WTC11 (cell line): Measurements from ENCODE around the gene TPK1. TPM values are rescaled to one million over a fixed set of nuclear protein-coding genes. Genes with fewer than 3 reads are reported as not detected.
"Not testable (repeated sequence)": the region's sequence is repeated elsewhere in the genome, so short reads cannot be mapped to it uniquely, and the experiment has no call there.

Experiments used
- ATAC-seq: fragments of 200-7000 bp; cut with Tn5 transposase; 2 replicates; pipeline ENCODE4 v1.10.0; 2021; ENCODE audit warnings: mild to moderate bottlenecking, moderate library complexity
- CTCF ChIA-PET: fragments of 300-600 bp; sonication (Branson Sonifier 250); formaldehyde crosslinking; loops from one replicate; lab custom pipeline; 2021; ENCODE audit warnings: antibody characterized with exemption; lab: Charles Lee
- POLR2A ChIA-PET: fragments of 350-600 bp; sonication (Branson Sonifier 250); formaldehyde crosslinking; loops from one replicate; lab custom pipeline; 2021; ENCODE audit warnings: antibody characterized with exemption; lab: Charles Lee
- DNase-seq: peaks from one replicate; pipeline ENCODE4 v3.0.0; 2021; ENCODE audit warnings: low spot score
- H3K27ac Mint-ChIP-seq: 2 replicates; pipeline ENCODE4 v1.8.0; 2021; ENCODE audit warnings: mixed read lengths
- H3K27me3 Mint-ChIP-seq: 2 replicates; pipeline ENCODE4 v1.8.0; 2021; ENCODE audit warnings: low read depth, mild to moderate bottlenecking, moderate library complexity, mixed read lengths
- H3K36me3 Mint-ChIP-seq: 2 replicates; pipeline ENCODE4 v1.8.0; 2021; ENCODE audit warnings: mixed read lengths
- H3K4me1 Mint-ChIP-seq: 2 replicates; pipeline ENCODE4 v1.8.0; 2022; ENCODE audit warnings: mixed read lengths
- H3K4me3 Mint-ChIP-seq: 2 replicates; pipeline ENCODE4 v1.8.0; 2021; ENCODE audit warnings: mild to moderate bottlenecking, moderate library complexity, mixed read lengths
- H3K9me3 Mint-ChIP-seq: 2 replicates; pipeline ENCODE4 v1.8.0; 2021; ENCODE audit warnings: mixed read lengths
- E2F1 ChIP-seq: sonication (generic); formaldehyde crosslinking; IDR thresholded peaks from 2 replicates; pipeline ENCODE4 v1.8.0; 2022; ENCODE audit warnings: mild to moderate bottlenecking, missing genetic modification reagents
- E2F5 ChIP-seq: sonication (generic); formaldehyde crosslinking; IDR thresholded peaks from 2 replicates; pipeline ENCODE4 v1.8.1; 2022; ENCODE audit warnings: mild to moderate bottlenecking, moderate library complexity, missing genetic modification reagents
- FOXJ3 ChIP-seq: sonication (generic); formaldehyde crosslinking; IDR thresholded peaks from 2 replicates; pipeline ENCODE4 v1.9.0; 2021; ENCODE audit warnings: missing genetic modification reagents, mild to moderate bottlenecking, borderline replicate concordance
- FOXP1 ChIP-seq: sonication (generic); formaldehyde crosslinking; IDR thresholded peaks from 2 replicates; pipeline ENCODE4 v1.8.0; 2022; ENCODE audit warnings: missing genetic modification reagents, mild to moderate bottlenecking, moderate library complexity, borderline replicate concordance
- NFE2L1 ChIP-seq: sonication (generic); formaldehyde crosslinking; IDR thresholded peaks from 2 replicates; pipeline ENCODE4 v1.8.1; 2023; ENCODE audit warnings: missing genetic modification reagents
- NFYB ChIP-seq: sonication (generic); formaldehyde crosslinking; conservative IDR thresholded peaks from 2 replicates; pipeline ENCODE4 v1.8.0; 2022; ENCODE audit warnings: low read depth, missing genetic modification reagents
- NR2C2 ChIP-seq: sonication (generic); formaldehyde crosslinking; IDR thresholded peaks from 2 replicates; pipeline ENCODE4 v1.8.0; 2022; ENCODE audit warnings: mild to moderate bottlenecking, missing genetic modification reagents
- OVOL2 ChIP-seq: fragments of 250-450 bp; sonication (Bioruptor Pico); IDR thresholded peaks from 2 replicates; pipeline ENCODE4 v1.9.0; 2021; ENCODE audit warnings: mild to moderate bottlenecking, borderline replicate concordance
- RELA ChIP-seq: sonication (generic); formaldehyde crosslinking; IDR thresholded peaks from 2 replicates; pipeline ENCODE4 v1.8.1; 2022; ENCODE audit warnings: missing genetic modification reagents, mild to moderate bottlenecking, borderline replicate concordance
- SMAD4 ChIP-seq: sonication (generic); formaldehyde crosslinking; IDR thresholded peaks from 2 replicates; pipeline ENCODE4 v1.8.0; 2022; ENCODE audit warnings: mild to moderate bottlenecking, missing genetic modification reagents
- SP1 ChIP-seq: sonication (generic); formaldehyde crosslinking; conservative IDR thresholded peaks from 2 replicates; pipeline ENCODE4 v1.8.1; 2022; ENCODE audit warnings: missing genetic modification reagents
- TCF7 ChIP-seq: sonication (generic); formaldehyde crosslinking; IDR thresholded peaks from 2 replicates; pipeline ENCODE4 v1.8.0; 2022; ENCODE audit warnings: mild to moderate bottlenecking, low read depth, missing genetic modification reagents, moderate library complexity
- TEAD4 ChIP-seq: sonication (generic); formaldehyde crosslinking; IDR thresholded peaks from 2 replicates; pipeline ENCODE4 v1.8.0; 2022; ENCODE audit warnings: mild to moderate bottlenecking, missing genetic modification reagents
- ZNF138 ChIP-seq: sonication (generic); formaldehyde crosslinking; conservative IDR thresholded peaks from 2 replicates; pipeline ENCODE4 v1.8.1; 2022; ENCODE audit warnings: mild to moderate bottlenecking, moderate library complexity, missing genetic modification reagents
- total RNA-seq: library from RNA; stranded (reverse); gene quantifications from 3 replicates; pipeline ENCODE4 v1.2.3, GENCODE V29; 2021
- TF ChIP-seq, protein P1 (sequence below): sonication (generic); formaldehyde crosslinking; IDR thresholded peaks from 2 replicates; pipeline ENCODE4 v1.8.1; 2022; ENCODE audit warnings: missing genetic modification reagents, borderline replicate concordance
- TF ChIP-seq, protein P2 (sequence below): sonication (generic); formaldehyde crosslinking; IDR thresholded peaks from 2 replicates; pipeline ENCODE4 v1.8.1; 2023; ENCODE audit warnings: mild to moderate bottlenecking, missing genetic modification reagents
- TF ChIP-seq, protein P3 (sequence below): fragments of 250-450 bp; sonication (Bioruptor Pico); IDR thresholded peaks from 2 replicates; pipeline ENCODE4 v1.9.0; 2021; ENCODE audit warnings: moderate library complexity, mild to moderate bottlenecking, inconsistent platforms, borderline replicate concordance

TPK1 gene
- total RNA-seq, 1 experiment from 2014 or later, result 2.7 TPM

DNA sequence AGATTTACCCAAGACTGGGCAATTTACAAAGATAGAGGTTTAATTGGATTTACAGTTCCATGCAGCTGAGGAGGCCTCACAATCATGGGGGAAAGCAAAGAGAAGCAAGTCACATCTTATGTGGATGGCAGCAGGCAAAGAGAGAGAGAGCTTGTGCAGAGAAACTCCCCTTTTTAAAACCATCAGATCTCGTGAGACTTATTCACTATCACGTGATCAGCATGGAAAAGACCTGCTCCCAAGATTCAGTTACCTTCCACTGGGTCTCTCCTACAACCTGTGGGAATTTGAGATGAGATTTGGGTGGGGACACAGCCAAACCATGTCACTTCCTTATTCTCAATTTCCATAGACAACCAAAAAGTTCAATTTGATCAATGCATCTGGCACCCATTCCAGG, 407.4 kb downstream of the TPK1 start:
- Mint-ChIP-seq H3K27me3 (peaks cover 11% of the 10 kb centered on the region), H3K9me3 (peaks cover 66% of the 10 kb centered on the region), H3K4me1 (peaks cover 8% of the 10 kb centered on the region), H3K27ac (no peak overlapping the region), H3K36me3 (peaks cover 57% of the 10 kb centered on the region), H3K4me3 (no peak overlapping the region)
- no peak for ATAC-seq
- DNase-seq, result no peak
- ChIA-PET CTCF (no interaction called here), POLR2A (no interaction called here)
- TF ChIP-seq E2F1, result no peak
- TF ChIP-seq RELA (CRISPR knock-in tag), result no peak
- TF ChIP-seq FOXJ3, result no peak
- no peak for TF ChIP-seq SMAD4
- no peak for TF ChIP-seq SP1 (CRISPR knock-in tag)
- TF ChIP-seq TEAD4 (CRISPR knock-in tag), result no peak
- no peak for TF ChIP-seq E2F5 (CRISPR knock-in tag)
- TF ChIP-seq, all 79 proteins: peak for 0

GRCh38 chr7:144427539-144427938, 408.3 kb downstream of the TPK1 start:
- H3K4me1 Mint-ChIP-seq, ATAC-seq, H3K27ac Mint-ChIP-seq, H3K4me3 Mint-ChIP-seq, CTCF ChIA-PET, DNase-seq, POLR2A ChIA-PET: not testable (repeated sequence)
- H3K9me3 Mint-ChIP-seq, result peaks cover 75% of the 10 kb centered on the region
- peaks cover 61% of the 10 kb centered on the region for H3K36me3 Mint-ChIP-seq
- peaks cover 11% of the 10 kb centered on the region for H3K27me3 Mint-ChIP-seq

DNA sequence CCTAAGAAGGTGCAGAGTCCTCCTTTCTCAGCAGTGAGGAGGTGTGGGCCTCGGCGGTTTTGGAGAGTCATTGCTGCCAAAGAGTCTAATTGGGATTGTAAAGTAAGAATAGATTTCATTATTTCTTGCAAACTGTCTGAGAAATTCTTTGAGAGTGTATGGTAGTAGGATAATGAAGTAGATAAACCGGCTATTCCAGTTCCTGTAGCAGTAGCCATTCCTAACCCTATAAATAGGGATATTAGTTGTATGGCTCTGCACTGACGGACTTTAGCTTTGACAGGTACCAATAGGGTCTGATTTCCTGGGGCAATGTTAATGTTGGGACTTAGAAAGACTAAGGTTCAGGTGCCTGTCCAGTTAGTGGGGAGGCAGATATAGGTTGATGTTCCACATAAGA, 416.9 kb downstream of the TPK1 start:
- DNase-seq, H3K4me3 Mint-ChIP-seq, POLR2A ChIA-PET, H3K27ac Mint-ChIP-seq, CTCF ChIA-PET, ATAC-seq, H3K27me3 Mint-ChIP-seq: not testable (repeated sequence)
- peaks cover 19% of the 10 kb centered on the region for H3K4me1 Mint-ChIP-seq
- peaks cover 33% of the 10 kb centered on the region for H3K36me3 Mint-ChIP-seq
- peaks cover 61% of the 10 kb centered on the region for H3K9me3 Mint-ChIP-seq

- ATAC-seq, result no peak
- TF ChIP-seq NFYB (CRISPR knock-in tag), result no peak
- TF ChIP-seq, protein P1, sequence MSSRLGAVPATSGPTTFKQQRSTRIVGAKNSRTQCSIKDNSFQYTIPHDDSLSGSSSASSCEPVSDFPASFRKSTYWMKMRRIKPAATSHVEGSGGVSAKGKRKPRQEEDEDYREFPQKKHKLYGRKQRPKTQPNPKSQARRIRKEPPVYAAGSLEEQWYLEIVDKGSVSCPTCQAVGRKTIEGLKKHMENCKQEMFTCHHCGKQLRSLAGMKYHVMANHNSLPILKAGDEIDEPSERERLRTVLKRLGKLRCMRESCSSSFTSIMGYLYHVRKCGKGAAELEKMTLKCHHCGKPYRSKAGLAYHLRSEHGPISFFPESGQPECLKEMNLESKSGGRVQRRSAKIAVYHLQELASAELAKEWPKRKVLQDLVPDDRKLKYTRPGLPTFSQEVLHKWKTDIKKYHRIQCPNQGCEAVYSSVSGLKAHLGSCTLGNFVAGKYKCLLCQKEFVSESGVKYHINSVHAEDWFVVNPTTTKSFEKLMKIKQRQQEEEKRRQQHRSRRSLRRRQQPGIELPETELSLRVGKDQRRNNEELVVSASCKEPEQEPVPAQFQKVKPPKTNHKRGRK (CRISPR knock-in tag), result no peak
- TF ChIP-seq TEAD4 (CRISPR knock-in tag), result no peak
- TF ChIP-seq OVOL2 (CRISPR knock-in tag), result no peak
- TF ChIP-seq, protein P2, sequence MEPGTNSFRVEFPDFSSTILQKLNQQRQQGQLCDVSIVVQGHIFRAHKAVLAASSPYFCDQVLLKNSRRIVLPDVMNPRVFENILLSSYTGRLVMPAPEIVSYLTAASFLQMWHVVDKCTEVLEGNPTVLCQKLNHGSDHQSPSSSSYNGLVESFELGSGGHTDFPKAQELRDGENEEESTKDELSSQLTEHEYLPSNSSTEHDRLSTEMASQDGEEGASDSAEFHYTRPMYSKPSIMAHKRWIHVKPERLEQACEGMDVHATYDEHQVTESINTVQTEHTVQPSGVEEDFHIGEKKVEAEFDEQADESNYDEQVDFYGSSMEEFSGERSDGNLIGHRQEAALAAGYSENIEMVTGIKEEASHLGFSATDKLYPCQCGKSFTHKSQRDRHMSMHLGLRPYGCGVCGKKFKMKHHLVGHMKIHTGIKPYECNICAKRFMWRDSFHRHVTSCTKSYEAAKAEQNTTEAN (CRISPR knock-in tag), result no peak
- no peak for TF ChIP-seq NFE2L1 (CRISPR knock-in tag)
- no peak for TF ChIP-seq ZNF138 (CRISPR knock-in tag)
- TF ChIP-seq NR2C2, result no peak
- no peak for TF ChIP-seq E2F1
- no peak for TF ChIP-seq TCF7
- TF ChIP-seq, protein P3, sequence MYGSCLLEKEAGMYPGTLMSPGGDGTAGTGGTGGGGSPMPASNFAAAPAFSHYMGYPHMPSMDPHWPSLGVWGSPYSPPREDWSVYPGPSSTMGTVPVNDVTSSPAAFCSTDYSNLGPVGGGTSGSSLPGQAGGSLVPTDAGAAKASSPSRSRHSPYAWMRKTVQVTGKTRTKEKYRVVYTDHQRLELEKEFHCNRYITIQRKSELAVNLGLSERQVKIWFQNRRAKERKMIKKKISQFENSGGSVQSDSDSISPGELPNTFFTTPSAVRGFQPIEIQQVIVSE, result no peak
- no peak for TF ChIP-seq SMAD4
- TF ChIP-seq FOXP1 (CRISPR knock-in tag), result no peak
- TF ChIP-seq, all 79 proteins: peak for 0
- no peak for DNase-seq
- Mint-ChIP-seq H3K36me3 (peaks cover 23% of the 10 kb centered on the region), H3K9me3 (peaks cover 40% of the 10 kb centered on the region), H3K27ac (no peak overlapping the region), H3K4me3 (no peak overlapping the region), H3K27me3 (no peaks in the 10 kb centered on the region; the same call in 1 of the 2 replicates), H3K4me1 (peaks cover 15% of the 10 kb centered on the region)
- ChIA-PET CTCF (interaction anchor here (1.0 kb wide), 1 partner anchor 21 kb away, joined by 5 read pairs; no protein-coding TSS in a partner anchor), POLR2A (no interaction called here)
Measured at GRCh38 chr7:144416341-144416740, 419.5 kb downstream of the TPK1 start.
